ENCODE measurements around the gene GANAB. TPM values are rescaled to one million over a fixed set of nuclear protein-coding genes. Genes with fewer than 3 reads are reported as not detected.

GANAB gene
- total and polyA plus RNA-seq, 2 of the 13 experiments (the other 11 are each of a cell fraction or from before 2014, with no cell fraction given): 99.5 to 234 TPM

GRCh38 chr11:62664405-62665074 lies 18.1 kb upstream of the GANAB start (continued):
- TF ChIP-seq AKNA (CRISPR knock-in tag; IDR thresholded peaks at IDR 0.05; ENCODE audit: borderline replicate concordance) (0 out of 2 replicates have a peak, but pooled peaks have one; percentile 51), ZNF276 (CRISPR knock-in tag; IDR thresholded peaks at IDR 0.05; ENCODE audit: low read depth) (no peak), ZNF547 (CRISPR knock-in tag; IDR thresholded peaks at IDR 0.05) (no peak), ZNF83 (CRISPR knock-in tag; IDR thresholded peaks at IDR 0.05; ENCODE audit: borderline replicate concordance) (no peak), ZNF761 (CRISPR knock-in tag; conservative IDR thresholded peaks at IDR 0.05) (no peak), TCF7L2 (IDR thresholded peaks at IDR 0.05; ENCODE audit: low read depth, low read length) (no peak), DMTF1 (CRISPR knock-in tag; IDR thresholded peaks at IDR 0.05) (no peak), NFAT5 (CRISPR knock-in tag; IDR thresholded peaks at IDR 0.05) (no peak), CREB3 (CRISPR knock-in tag; IDR thresholded peaks at IDR 0.05) (no peak), ZSCAN29 (CRISPR knock-in tag; conservative IDR thresholded peaks at IDR 0.05) (no peak), NCOA2 (CRISPR knock-in tag; IDR thresholded peaks at IDR 0.05) (no peak)
